Measurements from ENCODE around the gene SPIB. TPM values are rescaled to one million over a fixed set of nuclear protein-coding genes. Genes with fewer than 3 reads are reported as not detected.
"Not testable (repeated sequence)": the region's sequence is repeated elsewhere in the genome, so short reads cannot be mapped to it uniquely, and the experiment has no call there.

The SPIB gene
- total RNA-seq, 1 donor from 2014 or later: 0.91 TPM

GRCh38 chr19:50383852-50384684 is 34.7 kb upstream of the SPIB start, which contains the start of gene POLD1:
POLD1 (plus strand) TSS chr19:50384347; CDS start chr19:50398852, 14,505 bp downstream.
- intact Hi-C loops (cut with micrococcal nuclease): loop anchor here (1.0 kb wide), 5 partner anchors 8 to 127 kb away; partner anchors contain the start of genes JOSD2, KCNC3 and NR1H2
- Mint-ChIP-seq H3K9me3 (no peaks in the 10 kb centered on the region), H3K4me1 (peaks cover 27% of the 10 kb centered on the region), H3K27ac (peak within 1 kb of the TSS; percentile 90), H3K27me3 (no peaks in the 10 kb centered on the region), H3K36me3 (ENCODE audit: low read depth) (peaks cover 44% of the 10 kb centered on the region), H3K4me3 (peak within 1 kb of the TSS; percentile 93)
- DNase-seq: peak; percentile 100

GRCh38 chr19:50384685-50385535 is 33.8 kb upstream of the SPIB start:
- Mint-ChIP-seq H3K27me3 (no peaks in the 10 kb centered on the region), H3K4me1 (peaks cover 27% of the 10 kb centered on the region), H3K9me3 (no peaks in the 10 kb centered on the region), H3K27ac (peak overlapping the region; percentile 90), H3K36me3 (ENCODE audit: low read depth) (peaks cover 36% of the 10 kb centered on the region), H3K4me3 (peak overlapping the region; percentile 93)
- intact Hi-C loops (cut with micrococcal nuclease): loop anchor here (1.0 kb wide), 5 partner anchors 9 to 126 kb away; partner anchors contain the start of genes JOSD2, KCNC3 and NR1H2
- DNase-seq: no peak

- intact Hi-C loops (cut with micrococcal nuclease): no loop called here
- Mint-ChIP-seq H3K4me1 (peaks cover 27% of the 10 kb centered on the region), H3K4me3 (peak overlapping the region; percentile 29), H3K27ac (no peak overlapping the region), H3K9me3 (no peaks in the 10 kb centered on the region), H3K27me3 (no peaks in the 10 kb centered on the region), H3K36me3 (ENCODE audit: low read depth) (peaks cover 36% of the 10 kb centered on the region)
- DNase-seq: no peak
Observed at GRCh38 chr19:50387176-50387867, 31.4 kb upstream of the SPIB start.

- Mint-ChIP-seq H3K27ac (peak overlapping the region; percentile 56), H3K27me3 (no peaks in the 10 kb centered on the region), H3K36me3 (ENCODE audit: low read depth) (peaks cover 38% of the 10 kb centered on the region), H3K4me3 (peak overlapping the region; percentile 29), H3K4me1 (peaks cover 27% of the 10 kb centered on the region), H3K9me3 (no peaks in the 10 kb centered on the region)
- intact Hi-C loops (cut with micrococcal nuclease): no loop called here
- DNase-seq: no peak
Observed at GRCh38 chr19:50387868-50388245, 30.9 kb upstream of the SPIB start.

GRCh38 chr19:50390295-50390694 is 28.4 kb upstream of the SPIB start:
- DNase-seq; H3K4me3 Mint-ChIP-seq; H3K27me3 Mint-ChIP-seq; intact Hi-C loops (cut with micrococcal nuclease); H3K27ac Mint-ChIP-seq; H3K4me1 Mint-ChIP-seq; H3K9me3 Mint-ChIP-seq: not testable (repeated sequence)
- peaks cover 42% of the 10 kb centered on the region for H3K36me3 Mint-ChIP-seq (ENCODE audit: low read depth)

- H3K36me3 Mint-ChIP-seq (ENCODE audit: low read depth): peaks cover 44% of the 10 kb centered on the region
- intact Hi-C loops (cut with micrococcal nuclease); DNase-seq; H3K4me1 Mint-ChIP-seq; H3K4me3 Mint-ChIP-seq; H3K27me3 Mint-ChIP-seq; H3K27ac Mint-ChIP-seq; H3K9me3 Mint-ChIP-seq: not testable (repeated sequence)
Observed at GRCh38 chr19:50390952-50391351, 27.8 kb upstream of the SPIB start.

- Mint-ChIP-seq H3K27ac (no peak overlapping the region), H3K4me3 (no peak overlapping the region), H3K27me3 (no peaks in the 10 kb centered on the region), H3K9me3 (no peaks in the 10 kb centered on the region), H3K36me3 (ENCODE audit: low read depth) (peaks cover 41% of the 10 kb centered on the region), H3K4me1 (peaks cover 4% of the 10 kb centered on the region)
- intact Hi-C loops (cut with micrococcal nuclease): no loop called here
- DNase-seq: no peak
Observed at GRCh38 chr19:50392759-50393158, 26.0 kb upstream of the SPIB start.

- no peaks in the 10 kb centered on the region for H3K9me3 Mint-ChIP-seq
- no peak for DNase-seq
- H3K27ac Mint-ChIP-seq: no peak overlapping the region
- H3K4me1 Mint-ChIP-seq: peaks cover 2% of the 10 kb centered on the region
- H3K36me3 Mint-ChIP-seq (ENCODE audit: low read depth): peaks cover 40% of the 10 kb centered on the region
- H3K4me3 Mint-ChIP-seq: no peak overlapping the region
- H3K27me3 Mint-ChIP-seq: no peaks in the 10 kb centered on the region
- intact Hi-C loops (cut with micrococcal nuclease): no loop called here
Observed at GRCh38 chr19:50393589-50393988, 25.1 kb upstream of the SPIB start.

GRCh38 chr19:50394017-50394416 is 24.7 kb upstream of the SPIB start:
- Mint-ChIP-seq H3K36me3 (ENCODE audit: low read depth) (peaks cover 40% of the 10 kb centered on the region), H3K4me1 (peaks cover 2% of the 10 kb centered on the region), H3K9me3 (no peaks in the 10 kb centered on the region), H3K27ac (no peak overlapping the region), H3K27me3 (no peaks in the 10 kb centered on the region), H3K4me3 (no peak overlapping the region)
- DNase-seq: no peak
- intact Hi-C loops (cut with micrococcal nuclease): no loop called here

- peaks cover 26% of the 10 kb centered on the region for H3K36me3 Mint-ChIP-seq (ENCODE audit: low read depth)
- no peaks in the 10 kb centered on the region for H3K9me3 Mint-ChIP-seq
- H3K27ac Mint-ChIP-seq: peak overlapping the region; percentile 29
- intact Hi-C loops (cut with micrococcal nuclease): no loop called here
- no peak for DNase-seq
- H3K4me3 Mint-ChIP-seq: no peak overlapping the region
- no peaks in the 10 kb centered on the region for H3K27me3 Mint-ChIP-seq
- peaks cover 4% of the 10 kb centered on the region for H3K4me1 Mint-ChIP-seq
Observed at GRCh38 chr19:50398675-50399367, 19.9 kb upstream of the SPIB start.

GRCh38 chr19:50399368-50399745 is 19.4 kb upstream of the SPIB start:
- no peaks in the 10 kb centered on the region for H3K9me3 Mint-ChIP-seq
- intact Hi-C loops (cut with micrococcal nuclease): no loop called here
- H3K4me1 Mint-ChIP-seq: peaks cover 4% of the 10 kb centered on the region
- no peak overlapping the region for H3K4me3 Mint-ChIP-seq
- H3K27ac Mint-ChIP-seq: peak overlapping the region; percentile 29
- H3K27me3 Mint-ChIP-seq: no peaks in the 10 kb centered on the region
- H3K36me3 Mint-ChIP-seq (ENCODE audit: low read depth): peaks cover 26% of the 10 kb centered on the region
- no peak for DNase-seq

- peaks cover 36% of the 10 kb centered on the region for H3K36me3 Mint-ChIP-seq (ENCODE audit: low read depth)
- H3K4me1 Mint-ChIP-seq: peaks cover 2% of the 10 kb centered on the region
- no peak overlapping the region for H3K27ac Mint-ChIP-seq
- H3K27me3 Mint-ChIP-seq: no peaks in the 10 kb centered on the region
- no peak overlapping the region for H3K4me3 Mint-ChIP-seq
- intact Hi-C loops (cut with micrococcal nuclease): no loop called here
- no peak for DNase-seq
- H3K9me3 Mint-ChIP-seq: no peaks in the 10 kb centered on the region
Observed at GRCh38 chr19:50401605-50402450, 16.9 kb upstream of the SPIB start.

Measured in activated CD4-positive, alpha-beta T cell treated with anti-CD3 and anti-CD28 coated beads, Interleukin-2, amount 10 ng/mL, durations not matched to agents 24 days and 14 days (primary cell).